ENCODE measurements around the gene ERGIC2. TPM values are rescaled to one million over a fixed set of nuclear protein-coding genes. Genes with fewer than 3 reads are reported as not detected.

ERGIC2 gene
- total RNA-seq, 1 donor from 2014 or later = 58.8 TPM

DNA sequence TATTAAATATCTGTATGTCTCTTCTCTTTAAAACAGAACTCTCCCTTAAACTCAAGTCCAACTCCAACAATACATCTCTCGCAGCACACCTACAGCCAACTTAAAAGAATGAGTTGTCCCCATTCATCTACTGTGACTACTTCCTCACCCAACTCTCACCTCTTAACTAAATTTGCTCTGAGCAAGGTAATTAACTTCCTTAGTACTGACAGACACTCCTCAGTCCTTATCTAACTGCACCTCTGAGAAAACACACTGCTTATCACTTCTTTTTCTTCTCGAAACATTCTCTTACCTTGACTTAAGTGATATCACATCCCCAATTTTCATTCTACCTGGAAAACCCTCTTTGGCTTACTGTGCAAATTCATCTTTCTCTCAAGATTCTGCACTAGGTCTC, 7.0 kb downstream of the ERGIC2 start:
- no peak for DNase-seq

DNA sequence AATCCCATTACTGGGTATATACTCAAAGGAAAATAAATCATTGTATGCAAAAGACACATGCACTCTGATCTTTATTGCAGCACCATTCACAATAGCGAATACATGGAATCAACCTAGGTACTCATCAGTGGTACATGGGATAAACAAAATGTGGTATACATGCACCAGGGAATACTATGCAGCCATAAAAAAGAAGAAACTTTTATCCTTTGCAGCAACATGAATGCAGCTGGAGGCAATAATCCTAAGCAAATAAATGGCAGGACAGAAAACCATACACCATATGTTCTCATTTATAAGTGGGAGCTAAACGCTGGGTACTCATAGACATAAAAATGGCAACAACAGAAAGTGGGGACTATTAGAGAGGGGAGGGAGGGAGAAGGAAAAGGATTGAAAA, 15.9 kb downstream of the ERGIC2 start:
- DNase-seq = no peak

DNA sequence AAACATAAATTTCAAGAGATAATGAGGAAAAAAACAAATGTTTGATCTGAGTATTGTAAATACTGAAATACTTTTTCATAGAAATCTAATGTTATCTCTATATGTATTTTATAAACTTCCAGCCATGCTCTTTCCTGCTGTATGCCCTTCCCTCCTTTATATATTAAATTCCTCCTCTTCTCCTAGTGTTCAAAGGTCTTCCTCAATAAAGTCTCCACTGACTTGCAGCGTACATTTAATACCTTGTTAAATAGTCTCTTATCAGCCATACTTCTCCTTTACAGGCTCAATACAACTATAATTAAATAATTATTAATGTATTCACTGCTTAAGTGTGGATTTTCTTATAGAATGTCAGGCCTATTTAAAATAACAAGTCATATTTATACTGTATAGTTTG, 26.0 kb downstream of the ERGIC2 start:
- DNase-seq = no peak

DNA sequence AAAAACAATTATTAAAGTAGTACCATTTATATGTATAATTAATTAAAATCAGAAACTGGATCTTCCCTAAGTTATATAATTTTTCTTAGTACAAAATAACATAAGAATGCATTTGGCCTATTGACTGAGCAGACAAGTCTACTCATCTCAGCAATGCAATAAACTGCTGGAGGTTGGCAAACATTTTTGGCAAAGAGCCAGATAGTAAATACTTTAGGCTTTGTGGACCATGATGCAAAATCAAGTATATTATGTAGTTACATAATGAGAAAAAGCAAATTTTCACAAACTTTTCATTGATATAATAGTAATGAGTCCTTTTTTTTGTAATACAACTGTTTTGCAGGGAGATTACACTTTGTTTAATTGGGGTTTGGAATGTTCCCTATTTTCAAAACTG, 30.9 kb downstream of the ERGIC2 start:
- no peak for DNase-seq

DNA sequence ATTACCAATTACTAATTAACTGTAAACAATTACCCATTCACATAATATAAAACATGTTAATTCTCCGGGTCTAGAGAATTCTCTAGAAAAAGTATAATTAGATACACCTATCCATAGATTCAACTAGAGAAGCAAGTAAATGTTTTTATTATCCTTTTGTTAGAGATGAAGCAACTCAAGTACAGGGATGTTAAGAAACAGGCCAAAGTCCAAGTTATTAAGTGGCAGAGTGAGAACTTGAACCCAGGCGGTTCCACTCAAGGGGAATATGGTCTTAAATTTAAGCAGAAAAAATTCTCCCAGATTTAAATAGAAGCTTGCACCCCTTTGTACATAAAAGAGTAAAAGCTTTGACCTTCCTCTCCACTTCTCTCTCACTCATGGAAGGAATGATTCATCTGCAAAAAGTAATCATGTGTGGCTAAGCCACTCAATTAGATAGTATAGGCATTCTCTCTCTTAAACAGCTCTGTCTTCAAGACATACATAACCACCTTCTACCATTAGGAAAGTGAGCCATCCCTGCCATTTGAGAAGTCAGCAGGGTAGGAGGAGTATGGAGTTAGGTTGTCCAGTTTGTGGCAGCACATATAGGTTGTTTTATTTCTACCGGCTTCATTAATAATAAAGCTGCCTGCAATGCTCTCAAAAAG, 34.1 kb downstream of the ERGIC2 start:
- no peak for DNase-seq

DNA sequence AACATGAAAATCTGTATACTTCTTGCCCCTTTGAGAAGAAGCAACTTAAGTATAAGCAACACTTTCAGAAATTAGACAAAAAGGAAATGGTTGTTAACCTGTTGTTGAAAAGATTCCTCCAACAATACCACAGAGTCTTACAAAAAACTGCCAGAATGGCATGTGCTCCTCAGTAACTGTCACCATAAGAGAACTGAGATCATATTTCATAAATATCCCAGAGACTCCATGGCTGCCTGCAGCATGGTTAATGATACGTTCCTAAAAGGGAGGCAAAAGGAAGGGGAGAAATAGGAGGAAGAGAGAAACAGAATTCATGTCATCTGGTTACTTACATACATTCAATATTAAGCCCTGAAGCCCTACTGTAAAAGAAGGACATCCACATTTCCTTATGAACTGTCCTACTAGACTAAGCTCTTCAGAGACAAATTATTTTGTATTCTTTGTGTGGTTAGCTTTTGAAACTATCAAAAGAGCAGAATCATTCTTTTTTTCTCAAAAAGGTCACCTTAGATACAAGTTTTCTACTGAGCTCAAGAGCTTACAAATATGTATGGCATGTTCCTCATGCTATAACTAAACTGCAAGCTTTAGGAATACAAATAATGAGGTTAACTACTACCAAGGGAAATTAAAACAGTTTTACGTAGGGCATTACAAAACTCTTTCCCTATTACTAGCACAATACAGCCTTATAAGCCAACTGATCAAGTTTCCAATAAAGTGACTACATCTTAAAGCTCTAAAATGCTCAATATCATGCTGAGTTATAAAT, 37.8 kb downstream of the ERGIC2 start:
- no peak for DNase-seq

DNA sequence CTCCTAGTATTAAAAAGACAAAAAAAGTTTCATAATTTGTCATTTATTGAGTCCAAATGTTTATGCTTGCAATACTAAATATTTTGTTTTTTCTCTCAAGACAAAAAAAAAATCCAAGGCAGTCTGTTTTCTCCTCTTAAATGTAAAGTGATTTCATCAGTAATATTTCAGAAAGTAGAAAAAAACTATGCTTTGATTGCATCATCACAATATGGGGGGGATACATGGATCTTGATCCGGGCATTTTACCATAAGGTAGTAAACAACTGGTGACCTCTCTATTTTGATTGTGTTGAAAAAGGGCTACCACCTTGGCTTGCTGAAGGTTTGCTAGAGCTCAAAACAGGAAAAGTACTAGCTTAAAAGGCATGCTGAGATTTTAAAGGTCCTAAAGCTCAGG, 43.6 kb downstream of the ERGIC2 start:
- DNase-seq = no peak

DNA sequence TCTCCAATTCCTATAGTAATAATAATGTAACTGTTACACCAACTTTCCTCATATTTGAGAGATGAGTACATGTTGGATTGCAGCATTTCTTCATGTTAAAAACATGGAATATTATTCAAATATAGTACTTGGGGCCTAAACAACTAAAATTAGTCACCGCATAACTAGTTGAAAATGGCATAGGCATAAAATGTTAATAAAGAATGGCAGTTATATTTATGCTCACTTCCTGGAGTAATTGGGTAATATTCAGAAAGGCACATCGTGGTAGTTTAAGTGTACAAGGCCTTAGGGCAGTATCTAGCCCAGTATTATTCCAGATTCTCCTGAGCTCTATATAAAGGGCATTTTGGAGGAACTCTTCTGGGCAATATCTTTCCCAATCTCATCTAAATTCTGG, 46.0 kb downstream of the ERGIC2 start:
- no peak for DNase-seq

DNA sequence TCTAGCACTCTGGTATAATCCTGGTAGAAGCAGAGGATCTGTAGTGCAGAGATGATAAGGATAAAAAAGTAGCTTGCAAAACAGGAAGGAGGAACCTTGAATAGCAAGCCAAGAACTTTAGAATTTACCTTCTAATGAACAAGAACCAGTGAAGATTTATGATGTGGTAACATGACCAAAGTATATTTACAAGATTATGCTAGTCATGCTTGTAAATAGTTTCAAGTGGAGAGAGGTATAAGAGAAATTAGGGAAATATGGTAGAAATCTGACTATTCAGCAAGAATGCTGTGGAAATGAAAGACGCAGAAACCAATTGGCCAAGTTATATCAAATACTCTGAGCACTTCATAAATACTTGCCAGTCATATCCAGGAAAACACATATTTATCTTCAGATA, 47.8 kb downstream of the ERGIC2 start:
- no peak for DNase-seq

DNA sequence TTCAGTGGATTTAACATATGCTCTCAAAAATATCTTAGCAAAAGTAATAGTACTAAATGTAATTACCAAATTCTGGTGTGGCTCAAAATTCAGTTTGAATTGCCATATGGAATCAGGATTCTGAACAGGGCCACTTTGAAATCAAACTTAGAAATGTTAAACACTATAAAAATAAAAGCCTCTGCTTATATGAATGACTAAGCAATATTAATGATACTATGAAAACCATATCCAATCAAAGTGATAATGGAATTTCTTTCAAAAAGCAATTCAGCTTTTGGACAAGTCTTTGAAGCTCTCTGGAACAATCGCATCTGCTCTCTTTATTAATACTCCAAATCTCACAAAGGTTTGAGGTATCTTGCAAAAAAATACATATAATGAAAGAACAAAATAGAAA, 51.6 kb downstream of the ERGIC2 start:
- DNase-seq = no peak

DNA sequence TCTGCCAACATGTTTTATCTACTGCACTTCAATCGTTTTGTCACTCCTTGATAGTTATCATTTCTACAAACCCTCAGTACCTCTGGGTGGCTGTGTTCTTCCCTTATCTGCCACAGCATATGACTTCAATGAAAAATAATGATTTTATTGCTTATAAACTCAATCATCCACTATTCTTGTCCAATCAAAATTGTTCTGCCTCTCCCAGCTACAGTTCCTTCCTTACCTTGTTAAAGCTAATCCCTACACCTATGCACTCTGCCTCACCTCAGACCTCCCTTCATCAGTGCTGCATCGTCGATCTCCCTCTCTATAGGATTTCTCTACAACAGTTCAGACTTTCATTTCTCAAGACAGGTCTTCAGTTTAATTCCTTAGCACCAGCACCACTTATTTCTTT, 58.8 kb downstream of the ERGIC2 start:
- DNase-seq = no peak

DNA sequence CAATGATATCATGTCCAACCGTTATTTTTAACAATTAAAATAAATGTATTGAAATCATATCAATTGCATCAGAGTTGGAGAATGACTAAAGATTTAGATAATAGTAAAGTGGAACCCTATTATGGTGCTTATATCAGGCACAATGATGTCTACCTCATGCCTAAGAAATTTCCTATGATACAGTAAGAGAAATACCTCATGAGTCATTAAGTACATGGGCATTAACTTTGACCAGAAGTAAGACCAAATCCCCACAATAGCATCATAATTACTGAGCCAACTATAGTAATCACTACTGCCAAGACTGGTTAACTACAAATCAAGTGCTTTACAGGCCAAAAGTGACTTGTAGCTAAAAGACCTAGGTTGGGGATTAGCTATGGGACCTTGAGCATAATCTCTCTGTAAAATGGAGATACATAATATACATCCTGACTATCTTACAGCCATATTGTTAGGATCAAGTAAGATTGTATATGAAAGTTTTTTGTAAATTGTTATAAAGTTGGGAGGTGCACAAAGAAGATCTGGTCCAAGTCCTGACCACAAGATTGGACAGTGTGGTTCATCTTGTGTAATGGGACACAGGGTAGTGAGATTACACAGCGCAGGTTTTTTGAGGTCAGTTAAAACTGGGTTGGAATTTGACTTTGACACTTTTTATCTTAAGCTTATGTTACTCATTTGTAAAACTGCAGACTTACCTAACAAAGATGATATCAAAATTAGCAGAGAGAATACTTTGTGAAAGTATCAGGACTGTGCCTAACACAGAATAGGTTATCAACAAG, 60.5 kb downstream of the ERGIC2 start:
- DNase-seq = no peak

DNA sequence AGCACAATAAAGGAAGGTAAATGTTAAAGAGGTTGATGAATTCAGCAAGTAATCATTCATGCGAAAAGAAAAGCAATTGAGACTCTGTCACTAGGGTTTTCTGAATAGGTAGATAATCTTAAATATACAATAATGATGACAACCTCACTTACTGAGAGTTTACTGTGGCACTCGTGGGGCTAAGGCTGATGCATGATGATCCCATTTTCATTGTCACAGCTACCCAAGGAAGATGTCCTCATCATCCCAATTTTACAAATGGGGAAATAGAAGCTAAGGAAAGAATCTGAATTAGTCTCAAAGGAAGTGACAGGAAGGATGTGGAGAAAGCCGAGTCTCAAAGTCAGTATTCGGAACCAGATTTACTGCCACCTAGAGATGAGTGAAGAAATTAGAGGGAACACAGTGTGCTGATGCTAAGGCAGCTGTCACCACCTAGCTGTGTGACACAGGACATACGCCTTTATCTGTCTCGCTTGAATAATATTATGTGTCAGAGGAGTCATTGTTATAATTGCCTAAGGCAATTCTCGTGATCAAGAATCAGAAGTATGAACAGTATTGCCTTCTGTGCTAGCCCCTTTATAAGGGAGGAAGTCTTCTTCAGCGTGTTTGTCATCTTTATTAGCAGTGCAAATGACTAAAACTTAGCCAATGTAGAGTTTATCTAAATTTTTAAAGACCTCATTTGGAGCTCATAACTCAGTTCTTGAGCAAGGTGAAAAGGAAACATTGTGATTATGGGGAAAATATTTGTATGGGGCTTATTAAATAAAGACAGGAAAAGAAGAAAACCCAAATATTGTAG, 63.2 kb downstream of the ERGIC2 start:
- DNase-seq = peak; percentile 26

DNA sequence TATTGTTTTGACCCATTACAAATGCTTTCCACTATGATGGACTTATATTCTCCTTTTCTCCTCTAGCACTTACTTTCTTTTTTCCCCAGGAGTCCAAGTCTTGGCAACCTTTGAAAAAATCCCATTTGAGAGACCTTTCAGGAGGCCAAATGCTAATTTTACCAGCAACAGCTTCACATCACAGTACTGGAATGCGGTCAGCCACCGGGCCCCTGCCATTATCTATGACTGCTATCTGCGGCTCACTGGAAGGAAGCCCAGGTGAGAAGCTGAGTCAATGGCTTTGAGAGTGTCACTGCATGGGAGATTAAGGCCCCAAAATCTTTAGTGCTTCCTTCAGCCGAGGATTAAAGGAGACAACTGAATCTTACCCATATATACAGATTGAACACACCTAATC, 64.2 kb downstream of the ERGIC2 start:
- DNase-seq = peak; percentile 6

DNA sequence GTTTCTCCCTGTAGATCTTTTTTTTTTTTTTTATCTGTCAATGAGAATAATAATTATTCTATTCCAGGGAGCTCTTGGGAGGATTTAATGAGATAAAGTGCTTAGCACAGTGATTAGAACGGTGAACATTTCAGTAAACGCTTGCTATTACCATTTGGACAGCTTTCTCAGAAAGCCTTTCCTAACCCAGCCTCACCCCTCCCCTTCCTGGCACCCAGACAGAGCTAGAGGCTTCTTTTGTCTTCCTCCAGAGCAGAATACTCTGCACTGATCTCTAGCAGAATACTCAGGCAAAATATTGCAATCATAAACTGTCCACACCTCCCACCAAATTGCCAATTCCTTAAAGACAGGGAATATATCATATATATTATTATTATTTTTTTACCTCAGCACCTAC, 66.6 kb downstream of the ERGIC2 start:
- DNase-seq = no peak

DNA sequence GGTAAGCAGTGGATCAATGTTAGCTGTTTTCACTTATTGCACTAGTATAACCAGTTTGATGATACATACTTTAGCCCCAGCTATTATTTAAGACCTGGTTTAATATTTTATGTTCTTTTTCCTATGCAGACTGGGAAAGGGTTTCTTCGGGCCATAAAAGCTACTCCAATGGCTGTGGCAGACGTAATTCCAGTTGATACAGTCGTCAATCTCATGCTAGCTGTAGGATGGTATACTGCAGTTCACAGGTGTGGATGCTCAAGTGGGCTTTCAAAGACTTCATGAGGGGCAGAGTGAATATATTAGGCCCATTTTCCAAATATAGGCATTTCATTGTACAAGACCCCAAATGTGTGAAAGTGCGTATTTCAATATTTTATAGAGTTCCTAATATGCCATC, 70.1 kb downstream of the ERGIC2 start:
- no peak for DNase-seq

DNA sequence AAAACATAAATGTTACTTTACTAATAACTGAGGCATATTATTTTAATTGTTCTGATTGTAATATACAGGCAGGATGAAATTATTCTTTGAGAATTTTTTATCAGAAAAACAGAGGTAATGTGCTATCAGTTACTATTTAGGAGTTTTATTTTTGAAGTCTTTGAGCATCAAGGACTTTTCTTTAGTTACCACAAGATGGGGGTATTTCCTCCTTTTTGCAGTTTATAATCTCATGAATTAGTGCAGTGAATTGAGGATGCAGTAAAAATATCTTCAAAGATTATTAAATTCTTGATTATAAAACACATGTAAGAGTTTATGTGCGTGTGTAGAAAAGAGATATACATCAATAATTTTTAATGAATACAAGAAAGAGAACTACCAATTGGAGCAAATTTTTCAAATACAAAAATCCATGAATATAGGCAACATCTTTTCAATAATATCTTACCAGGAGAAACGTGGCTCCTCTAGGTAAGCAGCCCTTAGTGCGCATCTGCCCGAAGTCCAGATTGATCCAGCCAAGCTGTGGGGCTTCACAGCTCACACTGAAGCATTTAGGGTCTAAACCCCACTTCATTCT, 71.6 kb downstream of the ERGIC2 start:
- DNase-seq = no peak

DNA sequence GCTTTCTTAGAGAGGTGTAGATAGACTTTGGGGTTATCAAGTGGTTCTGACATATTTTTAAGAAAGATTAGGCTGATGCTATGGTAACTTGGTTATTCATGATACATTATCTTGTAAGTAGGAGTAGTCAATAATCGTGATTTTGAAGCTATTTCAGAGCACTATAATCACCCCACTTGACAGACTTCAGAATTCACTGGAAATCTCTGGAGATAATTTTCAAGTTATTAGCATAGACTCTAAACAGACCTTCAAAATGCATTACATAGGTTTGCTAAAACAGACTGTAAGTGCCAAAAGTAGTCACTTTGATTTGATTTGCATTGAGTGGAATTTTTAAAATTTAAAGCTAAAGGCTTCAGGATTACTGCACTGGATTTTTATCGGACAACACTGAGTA, 74.3 kb downstream of the ERGIC2 start:
- DNase-seq = no peak

DNA sequence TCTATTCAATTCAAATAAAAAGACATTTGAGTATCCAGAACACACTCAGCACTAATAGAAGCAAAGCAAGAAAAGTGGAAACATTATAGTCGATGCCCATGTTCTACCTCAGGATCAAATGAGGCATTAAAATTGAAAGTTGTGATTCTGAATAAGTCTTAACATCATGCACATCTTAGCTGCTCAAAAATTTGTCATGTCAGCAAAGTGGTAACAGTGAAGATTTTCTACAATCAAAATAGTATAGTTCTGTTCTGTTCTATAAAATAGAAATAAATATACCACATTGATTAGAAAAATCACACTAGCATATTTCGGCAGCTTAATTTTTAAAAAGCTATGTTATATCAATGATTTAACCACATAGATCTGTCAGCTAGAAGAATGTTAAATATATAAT, 74.7 kb downstream of the ERGIC2 start:
- no peak for DNase-seq

DNA sequence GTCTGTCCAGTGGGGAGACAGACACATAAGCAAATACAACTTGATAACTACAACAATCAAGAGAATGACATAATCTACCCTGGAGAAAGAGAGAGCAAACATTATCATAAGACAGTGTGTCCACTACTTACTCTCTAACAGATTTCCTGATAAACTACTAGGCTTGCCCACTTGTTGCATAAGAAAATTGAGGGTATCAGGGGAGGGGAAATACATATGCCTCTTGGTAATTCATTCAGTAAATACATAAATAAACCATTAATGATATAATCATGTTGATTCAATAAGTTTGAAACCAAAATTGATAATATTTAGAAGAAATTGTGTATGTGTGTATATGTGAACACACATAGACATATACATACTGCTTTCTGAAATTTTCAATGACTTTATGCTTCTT, 76.6 kb downstream of the ERGIC2 start:
- DNase-seq = no peak

DNA sequence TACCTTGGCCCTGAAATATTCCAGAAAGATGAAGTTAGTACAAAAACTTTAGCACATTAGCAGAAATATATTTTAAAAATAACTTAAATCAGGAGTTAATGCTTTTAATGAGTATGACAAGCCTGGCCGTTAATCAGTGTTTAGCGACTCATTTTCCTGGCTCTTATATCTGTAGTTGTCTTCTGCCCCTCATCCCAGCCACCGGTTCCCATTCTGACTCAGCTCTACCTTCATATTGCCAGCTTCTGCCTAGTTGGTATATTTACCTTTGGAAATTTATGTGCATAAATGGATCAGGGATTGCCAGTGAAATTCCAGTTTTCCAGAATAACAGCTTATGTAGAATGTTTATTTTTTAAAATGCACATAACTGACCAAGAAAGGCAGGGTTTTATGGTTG, 79.9 kb downstream of the ERGIC2 start:
- no peak for DNase-seq

DNA sequence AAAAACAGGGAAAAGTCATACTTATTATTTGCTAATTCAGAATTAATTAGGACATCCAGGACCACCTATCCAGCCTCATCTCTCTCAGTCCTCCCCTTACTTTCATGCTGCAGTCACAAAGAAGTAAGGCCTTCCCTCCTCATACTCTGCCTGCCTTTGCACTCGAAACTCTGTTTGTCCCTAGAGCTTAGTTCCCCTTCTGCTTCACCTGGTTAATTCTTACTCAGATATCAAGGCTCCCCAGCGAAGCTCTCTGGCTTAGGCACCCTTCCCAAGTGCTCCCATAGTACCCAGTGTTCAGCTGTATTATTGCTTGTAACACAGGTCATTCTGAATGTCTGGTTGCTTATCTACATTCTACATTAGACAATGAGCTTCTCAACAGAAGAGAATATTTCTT, 81.3 kb downstream of the ERGIC2 start:
- DNase-seq = no peak
